Diencephalon (tissue), 1 donor: ENCODE data around the gene YWHAG. TPM values are rescaled to one million over a fixed set of nuclear protein-coding genes. Genes with fewer than 3 reads are reported as not detected.

Source experiments
- total RNA-seq: library from RNA; depleted of rRNA; stranded (reverse); fragments of >200 nt; gene quantifications from one replicate; pipeline ENCODE4 v1.2.3, GENCODE V29; 2014

YWHAG gene
- total RNA-seq, result 602 TPM

DNA sequence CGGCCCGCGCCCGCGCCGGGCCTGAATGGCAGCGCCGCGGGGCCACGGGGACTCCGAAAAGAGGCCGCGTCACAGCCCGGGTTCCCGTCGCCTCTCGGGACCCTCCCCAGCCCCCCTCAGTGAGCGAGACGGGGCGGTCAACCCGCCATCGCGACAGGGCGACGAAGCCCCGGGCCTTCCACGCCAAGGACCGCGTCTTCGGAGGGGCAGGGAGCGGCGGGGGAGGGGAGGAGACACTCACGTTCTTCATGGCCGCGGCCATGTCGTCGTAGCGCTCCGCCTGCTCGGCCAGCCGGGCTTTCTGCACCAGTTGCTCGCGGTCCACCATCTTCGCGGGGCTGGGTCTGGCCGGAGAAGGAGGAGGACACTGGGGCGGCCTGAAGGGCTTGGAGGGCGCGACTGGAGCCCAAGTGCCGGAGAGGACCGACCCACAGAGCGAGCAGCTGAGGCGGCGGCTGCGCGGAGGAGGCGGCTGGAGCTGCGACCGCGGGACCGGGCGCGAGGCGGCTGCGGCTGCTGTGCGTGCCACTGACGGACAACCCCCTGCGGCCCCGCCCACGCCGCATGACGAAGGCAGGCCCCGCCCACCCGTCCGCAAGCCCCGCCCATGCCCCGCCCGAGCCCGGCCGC lies at the start of gene YWHAG:
YWHAG (minus strand) TSS at position 511 of the 630 bp plus-strand sequence; CDS start at position 328, 183 bp downstream.

DNA sequence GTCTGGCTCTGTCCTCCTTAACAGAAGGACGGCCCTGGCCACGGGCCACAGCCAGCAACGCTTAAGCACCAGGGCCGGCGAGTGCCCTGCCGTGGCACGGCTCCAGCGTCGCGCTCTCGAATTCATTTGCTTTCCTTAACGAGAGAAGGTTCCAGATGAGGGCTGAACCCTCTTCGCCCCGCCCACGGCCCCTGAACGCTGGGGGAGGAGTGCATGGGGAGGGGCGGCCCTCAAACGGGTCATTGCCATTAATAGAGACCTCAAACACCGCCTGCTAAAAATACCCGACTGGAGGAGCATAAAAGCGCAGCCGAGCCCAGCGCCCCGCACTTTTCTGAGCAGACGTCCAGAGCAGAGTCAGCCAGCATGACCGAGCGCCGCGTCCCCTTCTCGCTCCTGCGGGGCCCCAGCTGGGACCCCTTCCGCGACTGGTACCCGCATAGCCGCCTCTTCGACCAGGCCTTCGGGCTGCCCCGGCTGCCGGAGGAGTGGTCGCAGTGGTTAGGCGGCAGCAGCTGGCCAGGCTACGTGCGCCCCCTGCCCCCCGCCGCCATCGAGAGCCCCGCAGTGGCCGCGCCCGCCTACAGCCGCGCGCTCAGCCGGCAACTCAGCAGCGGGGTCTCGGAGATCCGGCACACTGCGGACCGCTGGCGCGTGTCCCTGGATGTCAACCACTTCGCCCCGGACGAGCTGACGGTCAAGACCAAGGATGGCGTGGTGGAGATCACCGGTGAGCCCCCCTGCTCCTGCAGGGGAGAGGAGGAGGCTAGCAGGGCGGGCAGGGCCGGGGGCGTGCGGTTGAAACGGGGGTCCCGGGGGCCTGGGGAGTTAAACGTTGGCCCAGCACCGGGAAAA lies 56.2 kb downstream of the YWHAG start, which contains the start of gene HSPB1:
HSPB1 (plus strand) TSS at position 327 of the 855 bp plus-strand sequence; CDS start at position 367, 40 bp downstream.

Other genes with a start within 250 kb of the YWHAG start
- gene SRRM3, start 157.1 kb downstream of the YWHAG start, total RNA-seq, result 15.2 TPM
- gene HSPB1, start 56.3 kb downstream of the YWHAG start, total RNA-seq, result 15.7 TPM
- 1.6 TPM for gene SSC4D, start 50.7 kb upstream of the YWHAG start, total RNA-seq
- gene ZP3, start 66.0 kb upstream of the YWHAG start, total RNA-seq, result 1.4 TPM
- 3.0 TPM for gene DTX2, start 102.7 kb upstream of the YWHAG start, total RNA-seq
- gene UPK3B, start 151.6 kb upstream of the YWHAG start, total RNA-seq, result 0.23 TPM
- 0.23 TPM for gene SPDYE16, start 184.3 kb upstream of the YWHAG start, total RNA-seq